Right renal cortex interstitium (tissue), 3 donors: ENCODE results near the gene SOX8. TPM values are rescaled to one million over a fixed set of nuclear protein-coding genes. Genes with fewer than 3 reads are reported as not detected.

Experiments
- DNase-seq, 3 donors: peaks; one replicate each; pipeline ENCODE4 v3.0.0-alpha.2; 2013; ENCODE audit warnings: low read depth in 3 of 3, low spot score in 2 of 3
- polyA plus RNA-seq, 3 donors: library from polyadenylated mRNA; unstranded; fragments of 120-200 nt; gene quantifications; one replicate each; pipeline ENCODE4 v1.2.1, GENCODE V29; 2013; ENCODE audit not compliant: insufficient read length in 3 of 3

Gene SOX8
- polyA plus RNA-seq, 3 donors = 2.8 to 3.2 (median 3.0) TPM

DNA sequence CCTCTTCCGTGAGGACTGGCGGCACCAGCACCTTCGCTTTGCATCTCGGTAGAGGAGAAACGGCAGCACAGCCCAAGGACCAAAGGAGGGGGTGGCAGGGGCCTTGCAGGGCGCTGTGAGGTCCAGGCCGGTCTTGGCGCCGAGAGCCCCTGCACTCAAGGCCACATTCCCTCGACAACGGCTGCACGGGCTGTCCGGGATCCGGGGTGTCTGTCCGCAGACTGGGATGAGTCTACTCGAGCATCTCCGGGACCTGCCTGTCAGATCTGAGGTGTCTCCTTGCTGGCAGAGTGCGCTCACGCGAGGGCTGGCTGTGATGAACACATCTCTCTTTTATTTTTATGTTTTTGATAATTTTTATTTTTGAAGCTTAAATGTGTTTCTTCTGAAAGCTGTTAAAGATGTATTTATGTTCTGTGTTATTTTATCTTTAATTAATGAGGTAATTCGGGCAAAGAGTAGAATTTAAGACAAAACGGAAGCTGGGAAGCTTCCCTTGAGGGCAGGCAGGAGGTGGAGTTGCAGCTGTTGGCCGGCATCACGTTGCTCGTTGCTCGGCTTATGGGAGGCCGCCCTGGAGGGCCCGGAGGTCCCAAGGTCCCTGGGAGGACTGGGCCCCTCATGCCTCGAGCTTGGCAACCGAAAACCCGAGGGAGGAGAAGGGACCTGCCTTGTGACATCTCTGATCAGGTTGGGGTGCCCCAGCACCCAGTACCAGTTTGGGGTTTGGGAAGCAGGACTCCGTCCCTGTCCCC is 4.3 kb downstream of the SOX8 start:
- DNase-seq = no peak

DNA sequence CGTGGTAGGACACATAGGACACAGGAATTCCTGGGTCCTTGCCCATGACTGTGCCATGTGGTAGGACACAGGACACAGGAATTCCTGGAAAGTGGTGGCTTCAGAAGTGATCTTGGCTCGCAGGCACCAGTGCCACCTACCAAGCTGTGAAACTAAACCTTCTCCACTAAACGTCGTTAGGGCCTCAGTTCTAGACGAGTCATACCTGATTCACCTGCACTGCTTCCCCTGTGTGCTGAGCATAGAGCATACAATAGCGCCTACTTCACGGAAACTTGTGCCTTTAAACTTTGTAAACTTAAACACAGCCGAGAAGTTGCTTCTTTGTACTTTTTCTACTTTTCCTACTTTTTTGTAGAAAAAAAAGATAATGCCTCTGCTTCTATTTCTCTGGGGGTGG is 4.8 kb downstream of the SOX8 start:
- no peak for DNase-seq

DNA sequence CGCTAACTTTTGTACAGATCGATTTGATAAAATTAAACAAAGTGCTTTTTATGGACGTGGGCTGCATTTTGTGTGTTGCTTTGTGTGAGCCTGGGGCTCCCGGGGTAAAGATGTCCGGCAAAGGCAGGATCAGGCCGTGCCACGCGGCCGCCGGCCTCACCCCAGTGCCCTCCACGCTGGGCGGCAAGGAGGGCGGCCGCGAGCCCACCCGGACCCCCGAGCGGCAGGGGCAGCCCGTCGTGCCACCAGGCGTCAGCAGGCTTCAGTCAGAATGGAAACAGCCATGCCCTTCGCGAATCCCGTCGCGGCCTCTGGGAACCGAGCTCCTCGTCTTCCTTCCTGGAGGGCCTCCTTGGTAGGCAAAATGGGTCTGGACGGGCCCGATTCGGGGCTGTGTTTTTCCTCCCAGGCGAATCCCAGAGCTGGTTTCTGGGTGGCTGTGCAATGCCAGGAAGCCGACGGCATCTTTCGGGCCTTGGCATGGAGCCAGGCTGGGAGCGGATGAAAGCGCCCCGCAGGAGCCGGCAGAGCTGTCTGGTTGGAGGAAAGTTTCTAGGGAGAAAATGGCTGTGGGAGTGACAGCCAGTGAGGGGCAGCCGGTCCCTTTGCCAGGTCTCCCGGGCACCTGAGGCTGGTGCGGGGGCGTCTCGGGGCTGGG is 5.5 kb downstream of the SOX8 start:
- no peak for DNase-seq

DNA sequence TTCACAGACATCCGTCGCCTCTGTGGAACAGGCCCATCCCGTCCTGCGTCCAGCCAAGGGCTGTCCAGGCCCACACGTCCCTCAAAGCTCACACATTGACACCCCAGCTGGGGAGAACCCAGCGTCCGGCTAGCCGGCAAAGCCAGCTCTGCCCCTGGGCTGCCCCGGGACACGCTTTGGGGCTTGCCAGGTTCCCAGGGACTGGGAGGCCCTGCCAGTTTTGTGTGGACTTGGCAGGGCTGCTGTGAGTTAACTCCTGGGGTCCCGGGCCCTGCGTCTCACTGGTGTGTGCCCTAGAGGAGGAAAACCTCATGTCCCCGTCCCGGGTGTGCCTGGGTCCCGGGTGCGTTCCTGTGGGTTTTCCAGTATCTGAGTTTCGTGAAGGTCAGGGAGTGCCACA is 6.3 kb downstream of the SOX8 start:
- no peak for DNase-seq

DNA sequence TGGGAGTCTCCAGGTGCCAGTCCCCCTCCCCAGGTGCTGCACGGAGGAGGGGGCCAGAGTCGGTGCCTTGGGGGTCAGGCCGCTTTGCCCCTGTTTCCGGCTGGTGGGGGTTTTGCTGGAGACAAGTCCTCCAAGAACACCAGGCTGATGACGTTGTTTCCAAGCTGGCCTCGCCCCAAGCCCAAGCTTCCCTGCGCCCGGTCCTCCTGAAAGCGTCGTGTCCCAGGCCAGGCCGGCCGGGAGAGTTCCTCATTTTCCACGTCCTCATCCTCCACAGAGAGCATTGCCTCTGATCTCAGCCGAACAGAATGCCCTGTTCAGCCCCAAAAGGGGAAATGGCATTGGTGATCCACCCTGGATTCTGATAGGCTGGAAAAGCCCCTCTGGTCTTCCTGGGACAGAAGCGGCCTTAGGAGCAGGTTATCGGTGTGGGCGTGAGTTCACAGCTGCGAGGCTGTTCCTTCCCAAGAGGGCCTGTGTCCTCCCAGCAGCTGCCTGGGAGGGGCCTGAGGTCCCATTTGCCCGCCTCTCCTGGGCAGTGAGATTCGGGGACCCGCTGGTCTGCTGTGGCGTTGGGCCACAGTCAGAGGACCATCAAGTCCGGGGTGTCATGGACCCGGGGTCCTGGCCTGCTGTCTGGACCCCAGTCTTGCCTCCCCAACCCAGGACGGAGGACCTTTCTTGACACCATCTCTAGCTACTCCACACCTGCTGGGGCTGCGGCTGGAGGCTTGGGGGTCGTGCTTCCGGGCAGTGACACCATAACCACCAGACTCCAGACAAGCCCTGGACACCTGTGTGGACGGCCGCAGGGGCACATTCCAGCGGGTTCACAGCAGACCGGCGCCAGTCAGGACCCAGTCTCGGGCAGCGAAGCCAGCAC is 7.1 kb downstream of the SOX8 start:
- no peak for DNase-seq

DNA sequence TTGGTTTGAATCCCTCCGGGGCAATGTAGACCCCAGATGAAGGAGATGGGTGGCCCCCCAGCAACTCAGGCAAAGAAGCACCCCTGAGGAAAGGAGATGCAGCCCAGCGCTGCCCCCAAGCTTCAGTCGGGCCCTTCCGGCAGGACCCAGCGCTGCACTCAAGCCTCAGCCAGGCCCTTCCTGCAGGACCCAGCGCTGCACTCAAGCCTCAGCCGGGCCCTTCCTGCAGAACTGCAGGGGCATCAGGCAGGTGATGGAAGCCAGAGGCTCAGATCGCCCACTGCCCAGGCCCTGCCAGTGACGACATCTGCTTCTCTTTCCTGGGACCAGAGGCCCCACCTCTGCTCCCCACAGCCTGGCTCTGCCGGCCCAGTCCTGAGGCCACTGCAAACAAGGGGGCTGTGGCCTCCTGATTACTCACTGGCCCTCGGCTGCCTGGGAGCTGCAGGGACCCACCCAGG is 7.8 kb downstream of the SOX8 start:
- DNase-seq = no peak

DNA sequence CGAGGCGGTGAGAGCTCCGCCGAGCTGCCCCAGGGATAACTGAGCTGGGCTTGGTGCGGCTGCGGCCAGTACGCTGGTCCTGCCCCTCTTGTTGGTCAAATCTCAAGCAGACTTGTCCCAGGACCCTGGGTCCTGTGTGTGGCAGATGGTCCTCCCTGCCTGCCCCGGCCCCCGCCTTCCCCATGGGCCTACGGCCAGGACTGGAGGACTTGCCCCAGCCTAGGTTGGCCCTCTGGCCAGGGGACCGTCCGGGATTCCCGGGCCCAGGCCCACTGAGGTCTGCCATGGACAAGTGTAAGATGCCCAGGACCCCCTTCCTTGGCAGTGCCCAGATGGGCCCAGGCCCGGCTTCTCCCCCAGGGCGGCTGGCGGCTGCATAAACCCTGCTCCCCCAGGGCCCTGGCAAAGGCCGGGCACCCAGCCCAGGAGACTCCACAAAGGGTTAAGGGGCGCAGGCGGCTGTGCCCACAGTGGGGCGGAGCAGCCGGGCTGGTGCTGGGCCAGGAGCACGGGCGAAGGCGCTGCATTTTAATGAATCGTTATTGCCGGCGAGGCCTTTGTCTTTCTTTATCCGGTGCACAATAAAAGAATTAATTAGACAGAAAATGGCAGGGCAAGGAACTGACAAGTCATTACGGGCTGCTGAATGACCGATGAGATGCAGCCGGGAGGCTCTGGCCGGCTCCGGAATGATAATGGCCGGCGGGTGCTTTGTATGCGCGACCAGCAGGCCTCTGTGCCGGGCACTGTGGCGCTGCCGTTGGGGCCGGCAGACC is 9.1 kb downstream of the SOX8 start:
- DNase-seq = no peak

DNA sequence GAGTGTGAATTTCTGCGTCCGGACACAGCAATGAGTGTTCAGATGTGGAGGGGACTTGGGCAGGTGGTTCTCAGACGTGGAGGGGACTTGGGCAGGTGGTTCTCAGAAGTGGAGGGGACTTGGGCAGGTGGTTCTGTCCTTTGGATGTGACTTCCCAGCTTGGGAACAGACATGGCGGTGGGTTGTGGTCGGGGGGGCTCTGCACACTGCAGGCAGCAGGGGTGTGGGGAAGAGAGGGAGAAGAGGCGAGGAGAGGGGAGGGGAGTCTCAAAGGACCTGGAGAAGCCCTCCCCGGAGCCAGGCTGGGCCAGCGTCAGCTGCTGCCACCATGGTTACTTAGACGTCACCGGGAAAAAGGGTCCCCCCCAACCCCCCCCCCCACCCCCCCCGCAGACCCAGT is 9.8 kb downstream of the SOX8 start:
- DNase-seq = no peak

DNA sequence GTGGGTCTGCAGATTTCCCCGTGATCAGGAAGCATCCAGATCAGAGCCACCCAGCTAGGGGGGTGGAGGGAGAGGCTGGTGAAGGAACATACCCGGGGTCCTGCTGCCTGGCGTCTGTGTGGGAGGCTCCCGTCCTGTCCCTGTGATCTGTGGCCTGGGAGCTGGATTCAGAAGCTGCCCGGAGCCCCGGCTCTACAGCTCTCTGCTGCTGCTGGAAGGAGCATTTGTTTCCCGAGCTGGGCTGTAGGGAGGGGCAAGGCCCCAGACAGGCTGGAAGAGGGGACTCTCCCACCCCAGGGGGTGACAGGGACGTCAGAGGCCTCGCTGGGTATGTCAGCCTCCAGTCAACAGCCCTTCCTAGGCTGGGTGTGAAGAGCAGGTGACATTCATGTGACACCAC is 10.2 kb downstream of the SOX8 start:
- no peak for DNase-seq

DNA sequence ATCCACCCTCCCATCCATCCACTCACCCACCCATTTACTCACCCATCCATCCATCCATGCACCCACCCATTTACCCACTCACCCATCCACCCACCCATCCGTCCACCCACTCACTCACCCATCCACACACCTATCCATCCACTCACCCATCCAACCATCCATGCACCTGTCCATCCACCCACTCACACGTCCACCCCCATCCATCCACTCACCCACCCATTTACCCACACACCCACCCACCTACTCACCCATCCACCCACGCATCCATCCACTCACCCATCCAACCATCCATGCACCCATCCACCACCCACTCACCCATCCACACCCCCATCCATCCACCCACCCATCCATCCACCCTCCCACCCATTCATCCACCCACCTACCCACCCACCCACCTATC is 12.2 kb downstream of the SOX8 start:
- no peak for DNase-seq

DNA sequence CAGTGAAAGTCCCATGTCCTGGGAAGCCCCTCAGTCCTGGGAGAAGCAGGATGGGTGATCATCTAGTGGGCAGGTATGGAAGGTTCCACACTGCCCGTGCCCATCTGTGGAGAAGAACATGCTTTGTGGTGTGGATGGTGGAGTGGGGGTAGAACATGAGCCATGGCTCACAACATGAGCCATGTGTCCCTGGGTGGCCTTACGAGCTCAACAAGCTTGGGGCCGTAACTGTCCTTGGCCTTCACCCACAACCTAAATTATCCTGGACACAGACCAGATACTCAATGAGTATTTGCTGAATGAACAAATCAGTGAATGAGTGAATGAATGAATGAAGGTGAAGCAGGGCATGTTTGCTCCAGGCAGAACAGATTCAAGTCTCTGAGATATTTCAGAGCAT is 13.5 kb downstream of the SOX8 start:
- DNase-seq = no peak

DNA sequence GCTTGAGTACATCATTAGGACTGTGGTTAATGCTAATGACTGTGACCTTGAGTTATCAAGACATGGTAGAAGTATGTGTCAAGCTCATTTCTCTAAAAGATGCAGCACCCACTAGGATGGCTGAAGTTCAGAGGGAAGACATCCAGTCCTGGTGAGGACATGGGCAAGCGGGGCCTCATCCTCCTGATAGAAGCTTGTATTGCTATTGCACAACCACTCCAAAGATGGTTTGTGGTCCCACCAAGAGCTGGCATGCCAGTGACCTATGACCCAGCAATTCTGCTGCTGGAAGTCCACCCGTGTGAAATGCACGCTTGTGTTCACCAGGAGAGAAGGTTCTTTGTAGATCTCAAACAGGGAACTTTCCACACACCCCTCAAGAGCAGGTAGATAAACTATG is 14.2 kb downstream of the SOX8 start:
- no peak for DNase-seq

DNA sequence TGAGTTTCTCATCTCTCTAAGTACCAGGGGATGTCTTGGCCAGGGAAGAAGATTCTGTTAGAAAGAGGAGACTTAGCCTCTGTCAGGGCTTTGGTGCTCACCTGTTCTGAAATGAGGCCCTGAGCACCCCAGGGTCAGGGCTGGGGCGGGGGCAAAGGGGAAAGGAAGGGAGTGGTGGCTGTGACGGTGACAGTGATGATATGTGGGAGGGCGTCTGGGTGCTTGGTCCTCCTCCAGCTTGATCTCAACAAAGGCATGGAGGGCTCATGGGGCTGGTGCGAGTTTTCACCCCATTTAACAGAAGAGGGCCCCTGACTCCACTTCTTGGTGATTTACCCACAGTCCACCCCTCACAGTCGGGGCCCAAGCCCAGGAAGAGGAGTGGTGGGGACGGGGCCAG is 15.1 kb downstream of the SOX8 start:
- DNase-seq = no peak

DNA sequence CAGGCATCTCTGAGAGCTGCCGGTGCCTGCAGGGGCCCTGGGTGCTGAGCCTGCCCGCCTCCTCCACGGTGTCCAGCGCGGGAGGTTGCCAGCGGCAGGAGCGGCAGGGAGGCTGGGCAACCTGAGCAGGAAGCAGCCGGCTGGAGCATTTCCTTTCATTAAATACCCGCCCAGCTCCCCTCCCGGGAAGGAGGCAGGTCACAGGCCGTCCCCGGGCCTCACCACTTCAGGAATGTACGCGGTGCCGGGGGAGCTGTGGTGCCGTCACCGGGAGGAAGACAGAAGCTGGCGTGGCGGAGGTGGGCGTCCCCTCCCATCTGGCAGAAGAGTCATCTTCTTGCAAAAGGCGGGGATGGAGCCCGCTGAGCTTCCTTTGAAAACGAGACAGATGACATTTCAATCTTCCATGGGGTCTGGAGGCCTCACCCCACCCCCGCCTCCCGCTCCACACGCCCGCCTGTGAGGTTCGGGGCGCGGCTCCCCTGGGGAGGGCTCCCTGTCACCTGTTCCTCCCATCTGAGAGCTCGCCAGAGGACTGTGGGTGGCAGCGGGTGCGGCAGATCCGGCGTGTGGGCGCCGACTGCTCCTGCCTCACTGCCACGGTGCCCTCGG is 16.0 kb downstream of the SOX8 start:
- DNase-seq = no peak

DNA sequence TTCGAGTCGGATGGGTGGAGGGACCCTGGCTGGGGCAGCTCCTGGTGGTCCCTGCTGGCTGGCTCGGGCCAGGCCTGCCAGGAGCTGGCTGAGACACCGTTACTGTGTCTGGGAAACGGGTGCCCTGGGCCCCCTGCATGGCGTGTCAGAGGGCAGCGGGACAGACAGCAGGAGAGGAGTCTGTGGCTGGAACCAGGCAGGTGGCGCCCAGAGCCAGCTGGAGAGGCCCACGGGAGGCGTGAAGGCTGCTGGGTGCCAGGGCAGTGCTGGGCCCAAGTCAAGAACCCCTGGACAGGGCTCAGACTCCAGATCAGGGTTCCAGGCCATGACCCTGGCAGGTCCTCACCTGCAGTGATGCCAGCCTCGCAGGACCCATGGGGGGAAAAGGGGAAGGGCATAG is 16.6 kb downstream of the SOX8 start:
- no peak for DNase-seq

DNA sequence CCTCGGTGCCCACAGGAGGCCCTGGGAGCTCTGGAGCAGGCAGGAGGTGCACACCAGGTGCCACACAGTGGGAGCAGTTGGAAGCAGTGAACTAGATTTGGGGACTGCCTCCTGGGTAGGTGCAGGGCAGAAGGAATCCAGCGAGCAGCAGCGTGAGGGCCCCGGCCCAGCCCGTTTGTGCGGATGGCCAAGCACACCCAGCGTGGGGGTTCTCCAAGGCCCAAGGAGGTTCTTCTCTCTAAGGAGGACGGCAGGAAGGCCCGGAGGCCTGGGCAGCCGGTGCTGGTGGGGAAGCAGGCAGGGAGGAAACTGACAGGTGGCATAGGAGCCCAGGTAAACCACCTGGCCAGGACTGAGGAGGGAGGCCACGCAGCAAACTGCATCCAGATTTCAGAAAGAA is 17.0 kb downstream of the SOX8 start:
- DNase-seq = no peak

DNA sequence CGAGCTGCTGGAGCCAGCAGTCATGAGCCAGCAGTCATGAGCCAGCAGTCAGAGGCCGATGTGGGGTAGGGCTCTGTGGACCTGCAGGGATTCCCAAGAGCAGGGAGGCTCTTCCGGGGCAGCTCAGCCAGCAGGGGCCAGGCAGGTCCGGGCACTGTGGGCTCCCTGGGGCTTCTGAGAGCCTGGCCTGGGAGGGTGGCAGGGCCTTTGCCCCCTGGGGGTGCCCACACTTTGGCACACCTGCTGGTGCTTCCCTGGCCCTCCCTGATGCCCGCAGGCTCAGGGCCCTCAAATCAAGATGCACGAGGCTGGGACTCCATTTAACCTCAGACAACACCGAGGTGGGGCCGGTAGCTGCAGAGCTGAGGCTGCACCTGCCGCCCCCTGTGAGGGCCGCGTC is 18.1 kb downstream of the SOX8 start:
- DNase-seq = no peak

DNA sequence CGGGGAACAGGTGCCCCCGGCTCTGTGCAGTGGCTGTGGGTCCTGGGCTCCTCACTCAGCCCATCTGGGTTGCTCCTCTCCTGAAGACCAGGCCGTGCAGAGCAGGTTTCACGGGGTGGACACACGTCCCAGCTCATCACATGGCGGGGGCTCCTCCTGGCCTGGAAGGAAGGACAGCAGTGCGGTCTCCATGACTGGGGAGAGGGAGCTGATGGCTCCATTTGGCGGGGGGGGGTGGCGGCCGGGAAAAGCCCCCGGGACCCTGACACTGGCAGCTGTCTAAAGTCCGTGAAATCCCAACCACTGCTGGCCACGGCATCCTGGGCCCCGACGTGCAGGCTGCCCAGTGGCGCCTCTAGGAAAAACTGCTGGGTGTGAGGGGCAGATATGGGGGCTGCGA is 19.0 kb downstream of the SOX8 start:
- no peak for DNase-seq

DNA sequence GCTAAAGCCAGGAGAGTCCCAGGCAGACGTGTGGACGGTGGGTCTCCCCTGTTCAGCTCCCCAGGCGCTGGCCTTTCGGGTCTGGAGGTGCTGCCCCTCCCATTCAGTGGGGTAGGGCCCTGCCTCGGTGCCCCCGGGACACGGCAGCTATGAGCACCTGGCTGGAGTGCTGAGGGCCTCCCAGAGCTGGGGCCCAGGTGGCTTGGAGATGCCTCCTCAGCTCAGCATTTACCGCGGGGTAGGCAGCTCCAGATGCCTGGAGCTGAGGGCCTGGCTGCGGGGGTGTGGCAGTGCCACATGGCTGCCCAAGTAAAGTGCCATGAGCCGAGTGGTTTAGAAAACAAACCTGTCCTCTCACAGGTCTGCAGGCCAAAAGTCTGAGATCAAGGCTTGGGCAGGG is 19.5 kb downstream of the SOX8 start:
- DNase-seq = no peak

DNA sequence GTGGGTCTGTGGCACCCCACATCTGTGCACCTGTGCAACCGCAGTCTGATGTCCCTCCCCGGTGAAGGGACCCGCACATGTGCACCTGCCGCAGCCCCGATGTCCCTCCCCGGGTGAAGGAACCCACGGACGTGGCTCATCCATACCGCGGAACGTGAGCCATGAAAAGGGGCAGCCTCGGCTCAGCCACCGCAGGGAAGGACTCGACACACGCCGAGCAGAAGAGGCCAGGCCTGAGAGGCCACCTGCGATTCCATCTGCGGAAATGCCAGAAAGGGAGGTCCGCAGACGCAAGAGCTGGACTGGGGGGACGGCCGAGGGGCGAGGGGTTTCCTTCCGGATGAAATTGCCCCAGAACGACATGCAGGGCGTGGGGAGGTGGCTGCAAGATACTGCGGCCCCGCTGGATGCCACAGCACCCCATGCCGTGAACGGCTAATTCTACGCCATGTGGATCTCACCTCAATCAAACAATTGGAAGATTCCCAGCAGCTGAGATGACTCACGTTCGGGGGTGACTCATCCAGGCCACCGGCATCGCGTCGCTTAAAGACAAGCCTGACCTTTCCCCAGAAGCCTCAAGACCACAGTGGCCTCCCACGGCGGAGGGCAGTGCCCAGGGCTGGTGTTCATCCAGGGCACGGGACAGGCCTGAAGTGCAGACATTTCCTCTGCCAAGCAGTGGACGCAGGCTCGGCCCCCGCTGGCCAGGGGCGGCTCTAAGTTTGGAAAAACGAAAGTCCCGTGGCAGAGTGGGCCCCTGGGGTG is 21.0 kb downstream of the SOX8 start:
- DNase-seq = no peak
